OCI-LY3 (cell line): ENCODE measurements around the gene EMC1.

Experiments used
- H2AFZ ChIP-seq: fragments of 200-600, 300-600 bp; shearing (Covaris generic); 2 replicates; pipeline ENCODE4 v1.6.0; 2014; ENCODE audit warnings: antibody characterized with exemption, low read depth, low read length
- H3K27ac ChIP-seq: fragments of 200-600, 300-600 bp; sonication (generic); 2 replicates; pipeline ENCODE4 v1.5.1; 2014; ENCODE audit warnings: mild to moderate bottlenecking, low read length, moderate library complexity, mixed read lengths
- H3K27me3 ChIP-seq: fragments of 200-600, 300-600 bp; sonication (generic); 2 replicates; pipeline ENCODE4 v1.6.1; 2014; ENCODE audit warnings: low read depth, low read length, mixed read lengths
- H3K36me3 ChIP-seq: fragments of 200-600, 300-600 bp; sonication (generic); replicated peaks from 2 replicates; pipeline ENCODE3; 2014; ENCODE audit warnings: low read depth, low read length, mixed read lengths
- H3K4me1 ChIP-seq: fragments of 300-600, 200-600 bp; sonication (generic); 2 replicates; pipeline ENCODE4 v1.6.1; 2014; ENCODE audit warnings: low read length, mixed read lengths
- H3K4me2 ChIP-seq: fragments of 200-600, 300-600 bp; sonication (generic); 2 replicates; pipeline ENCODE4 v1.6.1; 2014; ENCODE audit warnings: low read length, mixed read lengths
- H3K4me3 ChIP-seq: fragments of 300-600, 200-600 bp; sonication (generic); 2 replicates; pipeline ENCODE4 v1.5.1; 2014; ENCODE audit warnings: antibody characterized with exemption, mild to moderate bottlenecking, low read length, moderate library complexity
- H3K79me2 ChIP-seq: fragments of 300-600, 200-600 bp; shearing (Covaris generic); 2 replicates; pipeline ENCODE4 v1.6.1; 2014; ENCODE audit warnings: mild to moderate bottlenecking, low read length, mixed read lengths
- H3K9ac ChIP-seq: fragments of 300-600, 200-600 bp; shearing (Covaris generic); 2 replicates; pipeline ENCODE4 v1.6.0; 2014; ENCODE audit warnings: mild to moderate bottlenecking, low read length, moderate library complexity
- H3K9me3 ChIP-seq: fragments of 200-600, 300-600 bp; shearing (Covaris generic); 2 replicates; pipeline ENCODE4 v1.6.1; 2014; ENCODE audit warnings: low read length, mixed read lengths; ENCODE audit not compliant: insufficient read depth
- H4K20me1 ChIP-seq: fragments of 200-600, 300-600 bp; sonication (generic); 2 replicates; pipeline ENCODE4 v1.6.1; 2016; ENCODE audit warnings: low read length, mixed read lengths; ENCODE audit not compliant: insufficient read depth
- EZH2phosphoT487 ChIP-seq: fragments of 200-600 bp; shearing (Covaris generic); IDR thresholded peaks from 2 replicates; pipeline ENCODE4 v1.6.1; 2018; ENCODE audit warnings: antibody characterized with exemption, mixed run types, low read depth
- TF ChIP-seq, protein P1 (sequence below): fragments of 200-600, 300-600 bp; sonication (generic); IDR thresholded peaks from 2 replicates; pipeline ENCODE4 v1.5.1; 2014; ENCODE audit warnings: antibody characterized with exemption, low read length, low read depth

Gene EMC1

GRCh38 chr1:19229229-19229628 is 22.1 kb downstream of the EMC1 start:
- no peak for TF ChIP-seq EZH2phosphoT487
- TF ChIP-seq, protein P1, sequence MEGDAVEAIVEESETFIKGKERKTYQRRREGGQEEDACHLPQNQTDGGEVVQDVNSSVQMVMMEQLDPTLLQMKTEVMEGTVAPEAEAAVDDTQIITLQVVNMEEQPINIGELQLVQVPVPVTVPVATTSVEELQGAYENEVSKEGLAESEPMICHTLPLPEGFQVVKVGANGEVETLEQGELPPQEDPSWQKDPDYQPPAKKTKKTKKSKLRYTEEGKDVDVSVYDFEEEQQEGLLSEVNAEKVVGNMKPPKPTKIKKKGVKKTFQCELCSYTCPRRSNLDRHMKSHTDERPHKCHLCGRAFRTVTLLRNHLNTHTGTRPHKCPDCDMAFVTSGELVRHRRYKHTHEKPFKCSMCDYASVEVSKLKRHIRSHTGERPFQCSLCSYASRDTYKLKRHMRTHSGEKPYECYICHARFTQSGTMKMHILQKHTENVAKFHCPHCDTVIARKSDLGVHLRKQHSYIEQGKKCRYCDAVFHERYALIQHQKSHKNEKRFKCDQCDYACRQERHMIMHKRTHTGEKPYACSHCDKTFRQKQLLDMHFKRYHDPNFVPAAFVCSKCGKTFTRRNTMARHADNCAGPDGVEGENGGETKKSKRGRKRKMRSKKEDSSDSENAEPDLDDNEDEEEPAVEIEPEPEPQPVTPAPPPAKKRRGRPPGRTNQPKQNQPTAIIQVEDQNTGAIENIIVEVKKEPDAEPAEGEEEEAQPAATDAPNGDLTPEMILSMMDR = no peak
- Histone ChIP-seq H3K4me2 (no peak overlapping the region), H3K27me3 (no peaks in the 10 kb centered on the region), H3K36me3 (peaks cover 20% of the 10 kb centered on the region), H3K4me1 (no peaks in the 10 kb centered on the region), H3K9ac (no peak overlapping the region), H4K20me1 (no peaks in the 10 kb centered on the region), H3K4me3 (no peak overlapping the region), H3K9me3 (no peaks in the 10 kb centered on the region), H3K27ac (no peak overlapping the region), H2AFZ (no peak overlapping the region), H3K79me2 (no peaks in the 10 kb centered on the region)

DNA sequence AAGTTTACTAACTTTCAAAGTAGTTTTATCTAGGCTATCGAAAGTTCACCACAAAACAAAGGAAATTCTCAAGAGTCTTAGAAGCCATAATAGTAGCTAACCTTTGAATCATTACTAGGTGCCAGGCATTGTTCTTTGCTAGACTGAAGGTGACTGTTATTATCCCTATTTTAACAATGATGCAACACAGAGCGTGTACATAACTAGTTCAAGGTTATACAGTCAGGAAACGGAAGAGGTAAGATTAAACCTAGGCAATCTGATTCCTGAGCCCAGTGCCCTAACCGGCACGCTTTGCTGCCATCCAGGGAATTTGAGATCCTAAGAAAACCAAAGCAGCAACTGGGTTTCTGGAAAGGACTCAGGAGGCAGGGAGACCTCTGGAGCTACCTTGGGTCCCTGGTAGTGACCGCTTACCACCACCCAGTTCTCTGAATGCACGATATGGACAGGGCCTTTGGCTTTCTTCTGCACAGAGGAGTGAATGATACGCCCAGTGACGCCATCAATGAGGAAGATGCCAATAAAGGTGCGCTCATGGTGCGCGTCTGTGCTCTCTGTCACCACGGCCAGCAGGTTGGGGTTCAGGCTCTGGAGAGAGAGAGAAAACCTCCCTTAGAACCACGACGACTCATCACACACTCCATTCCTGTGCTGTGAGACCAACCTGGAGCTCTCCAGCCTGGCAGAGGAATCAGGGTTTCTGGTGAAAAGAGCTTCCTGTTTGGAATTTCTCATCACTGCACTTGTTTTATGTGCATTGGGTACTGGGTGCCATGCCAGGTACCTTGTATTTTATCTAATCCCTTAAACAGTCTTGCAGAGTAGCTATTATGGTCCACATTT is 28.1 kb downstream of the EMC1 start:
- TF ChIP-seq, protein P1 = no peak
- TF ChIP-seq EZH2phosphoT487 = no peak
- H3K36me3 ChIP-seq = peaks cover 28% of the 10 kb centered on the region

GRCh38 chr1:19222573-19222972 is 28.8 kb downstream of the EMC1 start:
- Histone ChIP-seq H3K27me3 (no peaks in the 10 kb centered on the region), H3K27ac (no peak overlapping the region), H4K20me1 (no peaks in the 10 kb centered on the region), H3K79me2 (no peaks in the 10 kb centered on the region), H3K9ac (no peak overlapping the region), H3K9me3 (no peaks in the 10 kb centered on the region), H3K36me3 (peaks cover 27% of the 10 kb centered on the region), H3K4me1 (0 out of 2 replicates have a peak, but pooled peaks cover 2% of the 10 kb centered on the region), H3K4me2 (no peak overlapping the region), H3K4me3 (no peak overlapping the region), H2AFZ (no peak overlapping the region)
- TF ChIP-seq, protein P1 = no peak
- no peak for TF ChIP-seq EZH2phosphoT487

More for the DNA sequence above, 28.1 kb downstream of the EMC1 start:
- Histone ChIP-seq H4K20me1 (no peaks in the 10 kb centered on the region), H3K79me2 (no peaks in the 10 kb centered on the region), H2AFZ (no peak overlapping the region), H3K9me3 (no peaks in the 10 kb centered on the region), H3K4me3 (no peak overlapping the region), H3K27me3 (no peaks in the 10 kb centered on the region), H3K27ac (no peak overlapping the region), H3K4me1 (0 out of 2 replicates have a peak, but pooled peaks cover 2% of the 10 kb centered on the region), H3K4me2 (no peak overlapping the region), H3K9ac (no peak overlapping the region)

DNA sequence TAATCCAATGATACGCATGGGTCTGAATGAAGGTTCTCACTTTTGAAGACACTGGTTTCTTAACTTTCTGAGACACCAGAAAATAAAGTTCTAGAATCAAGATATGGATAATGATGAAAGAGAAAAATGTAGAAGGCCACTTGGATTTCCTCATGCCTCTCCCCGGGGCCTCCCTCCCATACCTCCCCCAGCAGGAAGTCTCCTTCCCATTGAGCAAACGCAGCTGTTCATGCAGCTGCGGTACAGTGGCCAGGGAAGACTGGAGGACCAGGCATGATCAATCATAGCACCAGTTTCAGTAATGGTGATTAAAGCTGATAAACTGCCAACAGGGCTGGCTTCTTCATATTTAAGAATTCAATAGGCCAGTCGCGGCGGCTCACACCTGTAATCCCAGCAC is 30.3 kb downstream of the EMC1 start:
- Histone ChIP-seq H3K27me3 (no peaks in the 10 kb centered on the region), H3K27ac (no peak overlapping the region), H4K20me1 (no peaks in the 10 kb centered on the region), H2AFZ (no peak overlapping the region), H3K4me3 (no peak overlapping the region), H3K79me2 (no peaks in the 10 kb centered on the region), H3K4me2 (no peak overlapping the region), H3K36me3 (peaks cover 21% of the 10 kb centered on the region), H3K9ac (no peak overlapping the region), H3K4me1 (0 out of 2 replicates have a peak, but pooled peaks cover 2% of the 10 kb centered on the region), H3K9me3 (no peaks in the 10 kb centered on the region)
- no peak for TF ChIP-seq EZH2phosphoT487
- TF ChIP-seq, protein P1 = no peak
